Activated effector memory CD4-positive, alpha-beta T cell treated with Interleukin-2 at 50 U/mL for 16 hours (primary cell): ENCODE data around the gene C1orf105.
"Not testable (repeated sequence)": the region's sequence is repeated elsewhere in the genome, so short reads cannot be mapped to it uniquely, and the experiment has no call there.

Source experiments
- DNase-seq: peaks from one replicate; pipeline ENCODE4 v3.0.0-alpha.2; 2020

C1orf105 gene

DNA sequence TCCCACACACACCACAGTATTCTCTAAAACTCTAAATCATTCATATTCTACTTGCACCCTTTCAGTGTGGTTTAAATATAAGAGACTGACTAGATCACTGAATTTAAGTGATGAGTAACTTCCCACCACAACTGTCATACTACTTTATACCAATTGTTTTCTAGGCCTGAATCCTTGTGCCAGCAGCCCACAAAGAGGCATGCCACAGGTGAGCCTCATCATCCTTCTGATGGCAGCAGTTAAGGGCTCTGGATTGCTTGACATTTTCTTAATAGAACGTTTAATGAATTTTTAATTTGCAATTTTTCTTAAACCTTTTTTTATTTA lies 9.6 kb downstream of the C1orf105 start:
- DNase-seq: no peak

DNA sequence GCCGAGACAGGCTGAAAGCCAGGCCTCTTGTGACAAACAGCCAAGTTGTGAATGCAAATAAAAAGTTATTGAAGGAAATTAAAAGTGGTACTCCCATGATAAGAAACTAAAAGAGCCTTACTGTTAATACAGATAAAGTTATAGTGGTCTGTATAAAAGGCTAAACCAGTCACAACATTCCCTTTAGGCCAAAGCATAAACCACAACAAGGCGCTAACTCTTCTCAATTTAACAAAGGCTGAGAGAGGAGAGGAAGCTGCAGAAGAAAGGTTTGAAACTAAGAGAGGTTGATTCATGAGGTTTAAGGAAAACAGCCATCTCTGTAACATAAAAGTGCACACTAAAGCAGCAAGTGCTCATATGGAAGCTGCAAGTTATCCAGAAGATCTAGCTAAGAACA lies 10.7 kb downstream of the C1orf105 start:
- DNase-seq: no peak

DNA sequence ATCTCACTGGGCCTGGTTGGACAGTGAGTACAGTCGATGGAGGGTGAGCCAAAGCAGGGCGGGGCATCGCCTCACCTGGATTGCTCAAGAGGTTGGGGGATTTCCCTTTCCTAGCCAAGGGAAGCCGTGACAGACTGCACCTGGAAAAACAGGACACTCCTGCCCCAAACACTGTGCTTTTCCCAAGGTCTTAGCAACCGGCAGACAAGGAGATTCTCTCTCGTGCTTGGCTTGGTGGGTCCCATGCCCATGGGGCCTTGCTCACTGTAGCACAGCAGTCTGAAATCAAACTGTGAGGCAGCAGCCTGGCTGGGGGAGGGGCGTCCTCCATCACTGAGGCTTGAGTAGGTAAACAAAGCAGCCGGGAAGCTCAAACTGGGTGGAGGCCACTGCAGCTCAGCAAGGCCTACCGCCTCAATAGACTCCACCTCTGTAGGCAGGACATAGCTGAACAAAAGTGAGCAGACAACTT lies 11.3 kb downstream of the C1orf105 start:
- DNase-seq: peak; percentile 14

DNA sequence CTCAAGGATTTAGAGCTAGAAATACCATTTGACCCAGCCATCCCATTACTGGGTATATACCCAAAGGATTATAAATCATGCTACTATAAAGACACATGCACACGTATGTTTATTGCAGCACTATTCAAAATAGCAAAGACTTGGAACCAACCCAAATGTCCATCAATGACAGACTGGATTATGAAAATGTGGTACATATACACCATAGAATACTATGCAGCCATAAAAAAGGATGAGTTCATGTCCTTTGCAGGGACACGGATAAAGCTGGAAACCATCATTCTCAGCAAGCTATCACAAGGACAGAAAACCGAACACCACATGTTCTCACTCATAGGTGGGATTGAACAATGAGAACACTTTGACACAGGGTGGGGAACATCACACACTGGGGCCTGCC lies 16.7 kb downstream of the C1orf105 start:
- not testable (repeated sequence) for DNase-seq

DNA sequence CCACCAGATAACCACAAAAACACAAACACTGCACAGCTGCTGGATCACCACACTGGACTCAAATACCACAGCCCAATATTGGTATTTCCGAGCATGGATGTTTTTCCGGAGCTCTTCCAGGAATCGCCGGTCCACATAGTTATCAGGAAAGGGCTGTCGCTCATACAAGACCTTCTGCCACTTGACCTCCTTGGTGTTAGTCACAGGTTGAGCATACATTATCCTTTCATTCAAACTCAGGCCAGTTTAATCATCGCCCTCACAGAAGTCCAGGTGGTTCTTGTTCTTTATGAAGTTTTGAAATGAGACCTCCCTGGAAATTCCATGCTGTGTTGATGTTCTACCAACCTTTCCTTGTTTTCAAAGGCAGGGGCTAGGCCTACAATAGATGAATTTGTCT lies 21.9 kb downstream of the C1orf105 start:
- DNase-seq: no peak

DNA sequence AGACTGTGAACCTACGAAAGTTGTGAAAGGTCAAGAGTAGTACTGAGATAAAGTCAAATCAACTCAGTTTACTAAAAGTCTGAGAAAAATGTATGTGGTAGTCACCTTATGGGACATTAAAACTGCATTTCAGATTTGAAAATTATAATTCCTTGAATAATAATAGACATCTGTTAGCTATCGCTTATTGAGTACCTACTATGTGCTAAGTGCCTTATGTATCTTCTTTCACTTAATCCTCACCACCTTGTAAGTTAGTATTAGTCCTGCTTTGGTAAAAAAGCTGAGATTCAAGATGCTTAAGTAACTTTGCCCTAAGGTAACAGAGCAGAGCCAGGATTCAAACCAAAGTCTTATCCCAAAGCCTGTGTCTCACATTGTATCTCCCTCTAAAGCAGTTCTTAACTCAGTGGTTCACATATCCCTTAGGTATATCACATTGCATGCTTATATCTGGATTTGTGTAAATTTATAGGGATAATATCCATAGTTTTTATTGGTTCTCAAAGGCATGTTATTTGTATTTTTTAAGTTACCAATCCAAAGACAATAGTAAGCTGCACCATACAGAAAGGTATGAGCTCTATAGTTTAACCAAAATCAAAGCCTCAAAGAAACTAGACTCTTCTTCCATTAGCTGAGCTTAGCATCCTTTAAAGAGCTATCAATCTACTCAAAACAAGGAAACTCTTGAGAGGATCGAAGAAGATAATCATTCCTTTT lies 22.5 kb downstream of the C1orf105 start:
- DNase-seq: no peak

DNA sequence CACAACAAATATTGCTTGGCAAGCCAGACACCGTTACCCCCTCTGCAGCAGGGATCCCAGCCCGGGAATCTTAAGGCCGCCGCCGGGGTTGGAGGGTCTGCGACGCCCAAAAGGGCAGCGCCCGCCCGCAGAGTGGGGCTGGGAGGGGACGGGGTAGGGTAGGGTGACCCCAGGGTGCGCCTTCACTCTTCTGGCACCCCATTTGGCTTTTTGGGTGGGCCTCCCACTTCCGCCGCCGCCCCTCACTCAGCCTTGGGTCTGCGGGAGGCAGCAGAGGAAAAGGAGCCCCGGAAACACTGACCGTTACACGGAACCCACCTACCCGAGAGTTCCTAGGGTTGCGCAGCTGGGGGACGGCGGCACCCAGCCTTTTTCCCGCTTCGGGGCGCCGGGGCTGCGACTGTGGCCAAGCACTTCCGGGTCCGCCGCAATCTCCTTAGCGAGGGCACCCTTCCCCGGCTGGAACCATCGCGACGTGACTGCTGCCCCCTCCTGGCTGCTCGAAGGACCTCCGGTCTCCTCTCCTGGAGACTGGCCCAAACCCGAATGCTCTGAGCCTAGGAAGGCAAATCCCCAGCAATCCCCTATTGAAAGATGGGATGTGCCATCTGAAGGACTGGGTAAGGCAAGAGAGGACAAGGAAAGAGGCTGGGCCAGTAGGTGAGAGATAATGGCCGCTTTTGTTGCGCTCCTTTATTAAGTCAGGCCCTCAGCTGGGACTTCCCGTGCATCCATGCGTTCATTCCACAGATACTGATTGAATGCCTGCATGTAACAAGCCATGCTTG lies 23.4 kb downstream of the C1orf105 start, which contains the start of gene PIGC:
TSS of gene PIGC (minus strand) at position 404 of the 788 bp plus-strand sequence. CDS start 1,447 bp downstream, outside the sequence.
- peak; percentile 85 for DNase-seq

DNA sequence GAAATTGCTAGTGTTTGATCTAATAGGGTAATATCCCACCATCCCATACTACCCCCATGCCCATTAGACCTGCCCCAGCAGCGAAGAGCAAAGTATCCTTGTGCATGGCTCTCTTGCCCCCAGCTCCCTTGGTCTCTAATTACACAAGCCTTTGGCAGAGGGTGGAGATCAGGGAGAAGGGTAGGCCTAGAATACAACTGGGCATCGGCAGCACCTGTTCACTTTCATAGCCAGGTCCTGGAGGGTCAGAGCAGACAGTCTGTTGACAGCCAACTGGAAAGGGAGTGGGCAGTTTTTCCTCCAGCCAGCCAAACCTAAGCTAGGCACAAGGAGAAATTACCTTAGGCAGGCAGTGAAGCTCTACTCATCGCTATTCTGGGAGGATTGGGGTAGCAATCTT lies 26.1 kb downstream of the C1orf105 start:
- no peak for DNase-seq

DNA sequence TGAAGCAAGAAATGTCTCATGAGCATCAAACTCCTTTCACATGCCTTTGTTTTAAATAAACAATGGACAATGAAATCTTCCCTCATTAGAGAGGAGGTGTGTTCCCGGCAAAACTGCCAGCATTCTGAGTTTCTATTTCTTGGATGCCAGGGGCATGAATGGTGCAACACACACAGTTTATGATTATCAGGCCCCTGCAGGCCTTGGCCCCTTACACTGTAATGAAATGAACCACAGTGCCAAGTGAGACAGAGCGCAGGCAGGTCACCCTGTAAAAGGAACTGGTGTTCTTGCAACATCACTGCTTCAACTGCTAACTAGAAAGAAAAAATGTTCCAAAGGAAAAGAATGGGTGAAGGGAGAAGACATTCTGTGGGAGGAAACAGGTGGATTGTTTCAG lies 27.2 kb downstream of the C1orf105 start:
- DNase-seq: no peak

DNA sequence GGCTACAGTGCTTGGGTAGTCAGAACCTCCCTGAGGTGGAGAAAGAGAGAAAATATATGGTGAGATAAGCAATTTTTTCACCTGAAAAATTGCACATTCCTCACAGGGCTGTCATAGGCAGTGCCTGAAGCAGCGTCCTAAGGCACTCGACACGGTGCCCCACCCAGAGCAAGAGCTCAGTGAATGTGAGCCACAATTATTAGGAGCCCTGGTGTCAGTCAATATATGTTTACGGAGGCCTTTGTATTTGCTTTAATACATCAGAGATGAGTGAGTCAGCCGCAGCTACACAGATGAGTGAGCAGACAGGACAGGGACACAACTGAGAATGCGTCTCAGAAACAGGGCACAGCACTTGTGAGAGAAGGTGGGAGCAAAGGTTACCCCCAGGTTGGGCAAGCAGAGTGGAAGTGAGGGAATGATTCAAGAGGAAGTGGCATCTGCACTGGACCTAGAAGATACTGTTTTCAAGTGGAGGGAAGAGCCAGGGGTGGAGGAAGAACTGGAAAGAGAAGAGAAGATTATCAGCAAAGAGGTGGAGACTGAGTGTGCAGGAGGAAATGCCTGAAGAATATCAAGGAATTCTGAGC lies 28.6 kb downstream of the C1orf105 start:
- DNase-seq: no peak

DNA sequence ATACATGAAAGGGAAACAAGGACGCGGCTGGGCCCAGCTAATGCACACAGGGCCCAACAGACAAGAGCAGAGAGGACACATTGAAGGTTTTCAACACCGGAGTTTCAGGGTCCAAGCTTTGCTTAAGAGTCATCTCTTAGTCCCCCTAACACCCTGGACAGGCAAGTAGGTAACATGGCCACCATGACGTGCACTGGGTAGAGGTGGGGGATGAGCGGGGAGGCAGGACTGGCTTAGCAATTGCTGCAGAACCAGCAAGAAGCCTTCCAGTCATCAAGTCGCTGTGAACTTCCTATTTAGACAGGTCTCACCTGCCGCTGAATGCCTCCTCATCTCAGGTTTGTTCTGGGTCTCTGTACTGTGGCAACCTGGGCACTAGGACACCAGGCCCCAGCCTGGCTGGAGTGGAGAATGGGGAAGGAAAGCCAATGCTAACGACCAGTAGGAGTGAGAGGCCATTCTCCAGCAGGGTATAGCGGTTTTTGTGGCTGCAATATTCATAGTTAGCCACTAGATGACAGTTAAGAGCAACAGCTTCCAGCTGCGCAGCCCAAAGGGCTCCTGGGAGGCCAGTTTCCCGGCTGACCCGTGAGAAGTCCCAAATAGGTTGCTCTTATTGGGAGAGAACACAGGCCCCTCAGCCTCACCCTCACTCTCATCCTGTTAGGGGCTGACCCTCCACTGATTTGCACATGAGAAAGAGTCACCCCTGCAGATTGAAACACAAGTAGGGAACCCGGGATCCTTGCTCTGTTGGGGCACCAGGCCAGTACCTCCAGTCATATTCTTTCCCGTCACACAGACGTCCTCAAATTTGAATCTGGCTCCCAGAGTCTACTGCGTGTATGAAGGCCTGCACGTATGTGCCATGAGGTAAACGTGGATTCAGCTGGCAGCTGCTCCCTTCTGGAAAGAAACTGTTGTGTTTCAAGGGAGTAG lies 29.4 kb downstream of the C1orf105 start:
- peak; percentile 8 for DNase-seq

DNA sequence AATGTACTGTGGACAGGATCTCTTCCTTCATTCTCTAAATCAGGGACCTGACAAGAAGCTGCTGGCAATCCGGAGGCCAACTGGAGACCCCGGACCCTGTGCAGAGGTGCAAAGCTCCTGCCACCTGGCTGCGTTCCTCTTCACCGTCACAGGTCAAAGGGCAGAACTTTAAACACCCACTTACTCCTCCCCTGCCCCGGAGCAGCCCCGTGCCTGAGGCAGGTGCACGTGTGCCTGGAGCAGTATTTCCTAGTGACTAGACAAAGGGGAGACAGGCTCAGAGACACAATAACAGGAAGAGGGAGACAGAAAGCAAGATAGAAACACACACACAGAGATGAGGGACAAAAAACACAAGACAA lies 30.0 kb downstream of the C1orf105 start:
- no peak for DNase-seq

DNA sequence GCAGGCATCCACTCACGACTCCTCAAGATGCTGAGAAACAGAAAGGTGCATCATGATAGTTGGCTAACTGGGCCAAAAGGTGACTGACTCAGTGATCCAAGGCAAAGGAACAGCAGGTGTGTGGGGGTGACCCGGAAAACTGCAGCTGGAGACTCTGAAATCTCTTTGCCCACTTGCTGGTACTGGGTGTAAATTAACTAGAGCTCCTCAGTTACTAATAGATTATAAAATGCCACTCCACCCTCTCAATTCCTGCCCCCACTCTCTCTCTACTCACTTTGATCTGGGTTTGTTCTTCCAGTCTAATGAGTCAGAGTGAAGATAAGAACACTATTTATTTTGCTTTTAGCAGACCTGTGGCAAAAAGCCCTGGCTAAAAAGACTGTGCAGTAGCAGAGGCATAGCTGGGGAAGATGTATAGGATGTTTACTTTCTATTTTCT lies 30.5 kb downstream of the C1orf105 start:
- DNase-seq: no peak

DNA sequence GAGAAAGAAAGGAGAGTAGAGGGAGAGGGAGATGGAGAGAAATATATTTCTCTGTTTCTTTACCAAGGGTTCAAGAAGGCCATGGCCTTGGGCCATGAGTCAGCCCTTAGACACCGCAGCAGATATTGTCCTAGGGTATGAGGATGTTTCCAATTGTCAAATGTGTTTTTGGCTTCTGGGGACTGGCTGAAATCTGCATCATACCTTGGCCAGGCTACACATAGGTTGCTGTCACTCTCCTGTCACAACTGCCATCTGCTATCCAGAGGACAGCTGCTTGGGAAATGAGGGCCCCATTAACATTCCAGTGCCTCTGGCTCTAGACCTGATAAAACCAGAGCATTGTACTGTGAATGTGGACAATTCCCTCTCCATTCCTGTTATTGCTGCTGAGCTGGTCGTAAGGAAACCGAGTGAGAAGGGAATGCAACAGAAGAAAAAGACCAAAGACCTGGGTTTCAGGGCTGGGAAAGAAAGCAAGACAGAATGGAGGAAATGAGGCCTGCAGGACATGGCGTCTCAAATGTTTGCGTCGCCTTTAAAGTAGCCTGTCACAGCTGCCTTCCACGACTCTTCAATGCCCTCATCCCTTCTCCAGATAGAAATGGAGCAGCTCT lies 32.2 kb downstream of the C1orf105 start:
- no peak for DNase-seq

DNA sequence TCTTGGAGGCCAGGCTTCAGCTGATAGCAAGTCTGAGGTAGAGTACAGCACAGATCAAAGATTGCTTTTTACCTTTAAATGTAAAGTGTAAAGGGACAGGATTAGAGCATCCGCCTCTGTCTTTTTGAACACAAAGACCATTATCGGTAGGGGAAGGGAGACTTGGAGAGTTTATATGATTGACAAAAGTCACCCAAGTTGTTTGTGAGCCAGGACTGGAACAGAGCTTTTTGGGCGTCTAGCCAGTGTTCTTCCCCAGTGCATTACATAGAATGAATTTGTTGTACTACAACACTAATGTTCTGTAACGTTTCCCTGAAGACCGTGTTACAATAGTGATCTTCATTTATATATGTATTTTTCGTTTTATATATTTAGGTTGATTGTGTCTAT lies 32.7 kb downstream of the C1orf105 start:
- no peak for DNase-seq

DNA sequence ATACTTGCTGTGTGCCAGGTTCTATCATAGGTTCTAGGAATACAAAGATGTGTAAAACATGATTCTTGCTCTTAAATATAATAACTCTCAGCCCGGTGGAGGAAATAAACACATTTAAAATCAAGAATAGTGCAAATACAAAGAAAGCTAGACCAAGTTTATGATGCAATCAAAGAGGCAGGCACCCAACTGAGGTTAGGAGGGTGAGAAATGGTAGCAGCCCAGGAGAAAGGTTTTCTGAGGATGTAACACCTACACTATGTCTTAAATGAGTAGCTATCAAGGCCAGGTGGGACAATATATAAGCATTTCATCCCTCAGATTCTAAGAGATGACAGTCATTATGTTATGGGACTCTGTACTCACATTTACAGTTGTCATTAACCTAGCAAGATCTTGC lies 33.1 kb downstream of the C1orf105 start:
- no peak for DNase-seq

DNA sequence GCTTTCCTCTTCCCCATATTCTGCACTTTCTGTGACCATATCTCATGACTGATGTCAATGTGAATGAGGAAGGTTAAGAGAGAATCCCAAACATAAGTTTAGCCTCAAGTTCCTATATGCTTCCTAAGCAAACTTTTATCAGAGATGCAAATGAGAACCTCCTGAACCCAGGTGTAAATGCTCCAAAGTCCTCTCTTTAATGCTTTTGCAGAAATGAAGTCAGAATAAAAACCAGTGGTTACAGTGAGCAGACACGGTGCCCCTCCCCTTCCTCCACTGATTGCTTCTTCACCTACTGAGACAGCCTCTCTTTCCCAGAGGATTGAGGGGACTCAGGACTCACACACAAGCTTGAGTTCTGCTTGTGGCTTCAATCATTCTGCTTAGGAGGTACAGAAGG lies 35.0 kb downstream of the C1orf105 start:
- no peak for DNase-seq

DNA sequence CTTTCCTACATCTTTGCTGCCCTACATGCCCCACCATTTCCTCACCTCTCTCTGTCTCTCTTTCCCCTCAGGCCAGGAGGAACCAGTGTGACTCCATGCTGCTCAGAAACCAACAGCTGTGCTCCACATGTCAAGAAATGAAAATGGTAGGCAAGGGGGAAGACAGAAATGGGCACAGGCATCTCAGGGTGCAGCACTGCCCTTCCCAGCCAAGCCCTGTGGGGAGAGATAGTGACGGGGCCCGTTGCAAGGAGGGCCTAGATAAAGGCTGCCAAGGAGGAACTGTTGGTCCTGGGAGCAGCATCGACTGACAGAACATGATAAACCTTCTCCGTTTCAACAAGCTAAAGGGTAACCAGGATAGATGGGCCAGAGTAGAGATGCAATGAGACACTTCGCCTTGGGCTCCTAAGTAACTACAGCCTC lies 35.9 kb downstream of the C1orf105 start:
- no peak for DNase-seq

DNA sequence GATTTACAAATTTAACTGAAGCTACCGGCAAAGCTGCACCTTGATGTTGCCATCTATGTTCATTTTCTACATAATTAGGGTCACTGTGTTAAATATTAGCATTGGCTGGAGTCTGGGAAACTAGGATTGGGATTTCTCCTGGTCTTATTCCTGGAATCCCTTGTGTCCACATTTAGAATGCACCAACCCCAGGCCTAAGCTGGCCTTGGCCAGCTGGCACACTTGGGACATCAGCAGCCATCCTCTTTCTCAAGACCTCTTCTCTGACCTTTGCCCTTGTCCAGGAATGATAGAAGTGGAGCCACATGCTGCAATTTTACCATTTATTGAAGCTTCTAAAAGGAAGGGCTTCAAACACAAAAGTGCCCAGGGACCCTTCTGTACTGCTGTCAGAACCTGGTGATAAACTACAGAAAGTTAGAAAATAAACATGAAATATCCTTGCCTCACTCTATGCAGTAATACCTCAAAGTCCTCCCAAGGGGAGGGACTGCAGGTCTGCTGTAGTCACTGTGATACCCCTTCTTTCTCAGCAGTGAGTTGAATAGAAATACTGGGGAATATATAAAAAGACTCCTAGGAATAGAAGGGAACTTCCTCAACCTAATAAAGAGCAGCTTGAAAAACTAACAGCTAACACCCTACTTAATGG lies 37.1 kb downstream of the C1orf105 start:
- no peak for DNase-seq

DNA sequence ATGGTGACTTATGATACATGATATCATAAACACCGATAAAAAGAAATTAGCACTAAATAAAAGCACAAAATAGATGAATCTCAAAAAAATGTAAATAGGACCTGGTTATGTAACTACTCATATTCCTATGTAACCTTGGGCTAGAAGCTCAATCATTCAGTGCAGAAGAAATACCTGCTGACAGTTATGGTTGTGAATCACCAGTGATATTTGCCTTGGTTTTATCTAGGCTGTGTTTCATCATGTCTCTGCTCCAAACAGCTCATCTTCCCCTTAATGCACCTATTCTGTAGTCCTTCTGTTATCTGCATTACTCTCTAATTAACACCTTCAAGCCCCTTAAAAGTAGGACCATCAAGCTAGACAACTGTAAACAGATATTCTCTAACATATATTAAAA lies 39.7 kb downstream of the C1orf105 start:
- no peak for DNase-seq

DNA sequence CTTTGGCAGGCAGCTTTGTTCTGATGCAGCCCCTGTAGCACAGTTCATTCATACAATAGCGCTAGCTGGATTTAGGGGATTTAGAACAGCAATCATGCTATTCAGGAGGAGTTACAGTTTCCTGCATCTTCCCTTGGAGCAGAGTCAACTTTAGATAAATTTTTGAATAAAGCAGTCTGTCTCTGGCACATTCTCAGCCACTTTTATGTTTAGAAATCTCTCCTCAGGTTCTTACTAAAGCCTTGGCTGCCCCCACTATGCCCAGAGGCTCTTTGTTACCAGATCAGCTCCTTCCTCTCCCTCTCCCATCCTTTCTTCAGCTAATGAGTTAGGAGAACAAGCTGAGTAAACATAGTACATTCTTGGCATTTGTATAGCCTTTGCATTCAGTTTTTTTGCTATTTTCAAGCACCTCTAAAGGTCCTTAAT lies 40.4 kb downstream of the C1orf105 start:
- no peak for DNase-seq

DNA sequence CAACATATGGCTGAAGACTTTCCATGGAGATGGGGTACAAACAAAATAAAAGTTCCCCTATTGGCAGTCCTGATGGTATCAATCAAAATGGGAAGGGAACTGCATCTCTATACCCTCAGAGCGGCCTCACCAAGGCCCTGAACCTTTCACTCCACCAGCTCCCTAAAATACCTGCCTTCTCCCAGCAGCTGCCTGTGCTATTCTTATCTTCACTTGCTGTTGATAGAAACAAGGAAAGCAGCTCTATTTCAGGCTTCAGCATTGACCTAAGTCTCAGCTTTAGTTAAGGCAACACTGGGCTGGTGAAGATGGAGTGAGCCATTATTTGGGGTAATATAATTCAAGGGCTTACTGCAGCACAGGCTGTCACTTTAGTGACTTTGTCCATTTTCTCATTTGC lies 45.1 kb downstream of the C1orf105 start:
- DNase-seq: no peak
